Pancreas (tissue), 10 donors: Measurements from ENCODE around the gene CHST6. TPM values are rescaled to one million over a fixed set of nuclear protein-coding genes. Genes with fewer than 3 reads are reported as not detected.

Source experiments
- ATAC-seq, 4 donors: fragments of 200-7000 bp; cut with Tn5 transposase; one replicate each; pipeline versions ENCODE4 v1.8.0 to v1.9.1; 2020; ENCODE audit warnings: mild to moderate bottlenecking in 4 of 4, moderate library complexity in 4 of 4
- DNase-seq, 6 donors: peaks; one replicate each; pipeline ENCODE4 v3.0.0-alpha.2; 2020
- FAIRE-seq: peaks from 2 replicates; lab custom pipeline; 2012; peaks lifted over from hg19 to GRCh38; lab: Jason Lieb, UNC
- H3K27ac ChIP-seq, 4 donors: fragments of 200-600 bp; sonication (generic); 1 replicate in 3 of 4; 2 replicates in 1 of 4; pipeline versions ENCODE4 v1.5.0 to v1.8.0; 2020
- H3K27me3 ChIP-seq, 4 donors: fragments of 200-600 bp; one replicate each; pipeline ENCODE4 v1.8.0; 2021
- H3K36me3 ChIP-seq, 3 donors: fragments of 200-600 bp; sonication (generic) in 1 of 3; one replicate each; pipeline versions ENCODE4 v1.5.0 to v1.8.0; 2020 to 2021
- H3K4me1 ChIP-seq, 3 donors: fragments of 200-600 bp; one replicate each; pipeline ENCODE4 v1.8.0; 2021
- H3K4me3 ChIP-seq, 4 donors: fragments of 200-600 bp; sonication (generic) in 2 of 4; one replicate each; pipeline versions ENCODE4 v1.5.0 to v1.8.0; 2020 to 2021
- H3K9me3 ChIP-seq, 4 donors: fragments of 200-600 bp; one replicate each; pipeline ENCODE4 v1.8.0; 2021
- WGBS, 2 donors: extraction: QIAGEN DNeasy Blood & Tissue Kit; methylation state at CpG; one replicate each; pipeline ENCODE4 v1.1.7; 2013; 5-methylcytosine and 5-hydroxymethylcytosine counted together
- intact Hi-C, 3 donors: fragments of 100-400 bp; cut with DNase I; formaldehyde crosslinking; loops; one replicate each; pipeline versions ENCODE4 v1.11.1 to v1.14.2; 2022
- polyA plus RNA-seq, 2 donors: library from polyadenylated mRNA; stranded (reverse); fragments of 200-250 nt; gene quantifications; one replicate each; pipeline ENCODE4 v1.2.3, GENCODE V29; 2013
- total RNA-seq, 6 donors: library from RNA; stranded (reverse); fragmentation: NEBNext Ultra II Directional in 4 of 6; extraction: Animal tissue kit (Norgen Biotek cat#: 25700) in 4 of 6; gene quantifications; one replicate each; pipeline versions ENCODE4 v1.2.1 to v1.2.4, GENCODE V29; 2021 to 2023
- TF ChIP-seq, protein P1 (sequence below), 4 donors: fragments of 200-600 bp; sonication (generic) in 3 of 4; IDR thresholded peaks; one replicate each; pipeline versions ENCODE4 v1.5.0 to v1.8.0; 2021; ENCODE audit warnings: antibody characterized with exemption in 4 of 4
- donor health status: healthy with polysubstance abuse.
- donor health status: DM: no; HTN: no; CAD: no; lungs with moderate emphysema.
- donor health status: DM: no; HTN: no; CAD: no.
- donor health status: control.
- donor health status: control.
- donor health status: Bipolar disorder and iron deficiency.
- donor health status: DM: yes; HTN: yes; CAD: no.
- donor health status: DM: no; HTN: no; CAD: no.
- donor health status: DM: no; HTN: no; CAD: no.
- donor health status: DM: yes; HTN: yes; CAD: no.

Gene CHST6
- total and polyA plus RNA-seq, 8 donors: under 0.01 to 0.25 (median 0.11) TPM; not detected in 2

- peaks cover 14 to 15% (median 15%) of the 10 kb centered on the region in 3 donors for H3K4me1 ChIP-seq
- FAIRE-seq: no peak
- 84 to 87% methylated on average over 5 of the region's 5 CpGs for WGBS, 2 donors
- H3K36me3 ChIP-seq: no peaks in the 10 kb centered on the region
- no peak for DNase-seq
- no peak for ATAC-seq
- no peaks in the 10 kb centered on the region for H3K9me3 ChIP-seq
- H3K27me3 ChIP-seq: no peaks in the 10 kb centered on the region
- no peak overlapping the region for H3K27ac ChIP-seq
- intact Hi-C loops: no loop called here
- no peak overlapping the region for H3K4me3 ChIP-seq
- TF ChIP-seq, protein P1, sequence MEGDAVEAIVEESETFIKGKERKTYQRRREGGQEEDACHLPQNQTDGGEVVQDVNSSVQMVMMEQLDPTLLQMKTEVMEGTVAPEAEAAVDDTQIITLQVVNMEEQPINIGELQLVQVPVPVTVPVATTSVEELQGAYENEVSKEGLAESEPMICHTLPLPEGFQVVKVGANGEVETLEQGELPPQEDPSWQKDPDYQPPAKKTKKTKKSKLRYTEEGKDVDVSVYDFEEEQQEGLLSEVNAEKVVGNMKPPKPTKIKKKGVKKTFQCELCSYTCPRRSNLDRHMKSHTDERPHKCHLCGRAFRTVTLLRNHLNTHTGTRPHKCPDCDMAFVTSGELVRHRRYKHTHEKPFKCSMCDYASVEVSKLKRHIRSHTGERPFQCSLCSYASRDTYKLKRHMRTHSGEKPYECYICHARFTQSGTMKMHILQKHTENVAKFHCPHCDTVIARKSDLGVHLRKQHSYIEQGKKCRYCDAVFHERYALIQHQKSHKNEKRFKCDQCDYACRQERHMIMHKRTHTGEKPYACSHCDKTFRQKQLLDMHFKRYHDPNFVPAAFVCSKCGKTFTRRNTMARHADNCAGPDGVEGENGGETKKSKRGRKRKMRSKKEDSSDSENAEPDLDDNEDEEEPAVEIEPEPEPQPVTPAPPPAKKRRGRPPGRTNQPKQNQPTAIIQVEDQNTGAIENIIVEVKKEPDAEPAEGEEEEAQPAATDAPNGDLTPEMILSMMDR (IDR thresholded peaks at IDR 0.05): no peak
Measured at GRCh38 chr16:75455677-75456076, 39.6 kb downstream of the CHST6 start.

- Histone ChIP-seq H3K36me3 (no peaks in the 10 kb centered on the region), H3K9me3 (no peaks in the 10 kb centered on the region), H3K27ac (no peak overlapping the region), H3K4me1 (peaks cover 10 to 14% (median 14%) of the 10 kb centered on the region in 3 donors), H3K4me3 (no peak overlapping the region), H3K27me3 (no peaks in the 10 kb centered on the region)
- intact Hi-C loops: no loop called here
- TF ChIP-seq, protein P1 (IDR thresholded peaks at IDR 0.05): no peak
- 53 to 57% methylated on average over 12 of the region's 12 CpGs for WGBS, 2 donors
- peak; percentile 80 to 94 (median 84) for ATAC-seq
- DNase-seq: no peak
- FAIRE-seq: no peak
Measured at GRCh38 chr16:75452464-75453190, 42.6 kb downstream of the CHST6 start.

- H3K27me3 ChIP-seq: no peaks in the 10 kb centered on the region
- intact Hi-C loops: no loop called here
Measured at GRCh38 chr16:75446416-75446815, 48.8 kb downstream of the CHST6 start.

DNA sequence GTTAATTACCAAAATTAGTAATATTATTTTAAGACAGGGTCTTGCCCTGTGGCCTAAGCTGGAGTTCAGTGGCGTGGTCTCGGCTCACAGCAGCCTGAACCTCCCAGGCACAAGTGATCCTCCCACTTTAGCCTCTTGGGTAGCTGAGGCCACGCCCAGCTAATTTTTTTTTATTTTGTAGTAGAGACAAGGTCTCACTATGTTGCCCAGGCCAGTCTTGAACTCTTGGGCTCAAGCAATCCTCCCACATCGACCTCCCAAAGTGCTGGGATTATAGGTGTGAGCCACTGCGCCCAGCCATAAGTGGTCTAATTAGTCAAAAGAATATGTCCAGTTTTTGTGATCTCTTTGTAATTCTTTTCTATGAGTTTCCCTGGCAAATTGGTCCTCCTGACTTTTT lies 49.9 kb downstream of the CHST6 start:
- no peaks in the 10 kb centered on the region for H3K27me3 ChIP-seq
- ATAC-seq (no peak), FAIRE-seq (no peak), DNase-seq (no peak)
- H3K36me3 ChIP-seq: no peaks in the 10 kb centered on the region
- peaks cover 0 to 7% (median 0%) of the 10 kb centered on the region in 3 donors for H3K4me1 ChIP-seq
- intact Hi-C loops: no loop called here
- WGBS, 2 donors: 84 to 91% methylated on average over 5 of the region's 5 CpGs
- TF ChIP-seq, protein P1 (IDR thresholded peaks at IDR 0.05): no peak
- no peaks in the 10 kb centered on the region for H3K9me3 ChIP-seq
- H3K4me3 ChIP-seq: no peak overlapping the region
- no peak overlapping the region for H3K27ac ChIP-seq

More at GRCh38 chr16:75446416-75446815, 48.8 kb downstream of the CHST6 start:
- TF ChIP-seq, protein P1 (IDR thresholded peaks at IDR 0.05): no peak
- no peak for ATAC-seq
- Histone ChIP-seq H3K4me3 (no peak overlapping the region), H3K27ac (no peak overlapping the region), H3K4me1 (peaks cover 0 to 7% (median 0%) of the 10 kb centered on the region in 3 donors), H3K36me3 (no peaks in the 10 kb centered on the region), H3K9me3 (no peaks in the 10 kb centered on the region)
- no peak for DNase-seq
- FAIRE-seq: no peak

DNA sequence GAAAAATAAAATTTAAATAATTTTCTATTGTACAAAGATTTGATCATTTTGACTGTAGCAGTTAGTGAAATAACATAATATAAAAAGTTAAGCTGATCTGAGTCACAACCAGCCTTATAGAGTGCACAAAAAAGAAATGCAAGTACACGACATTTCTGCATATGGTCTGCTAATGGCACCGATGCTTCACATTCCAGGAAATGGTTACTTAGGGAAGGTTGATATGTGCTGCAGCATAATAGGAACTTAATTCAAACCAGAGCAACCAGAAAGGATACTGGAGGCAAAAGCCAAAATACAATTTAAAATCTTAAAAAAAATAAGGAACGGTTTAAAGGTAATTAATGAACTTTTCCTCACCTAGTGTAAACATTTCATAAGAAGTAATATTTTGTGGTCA lies 51.9 kb downstream of the CHST6 start:
- Histone ChIP-seq H3K27ac (no peak overlapping the region), H3K36me3 (no peaks in the 10 kb centered on the region), H3K4me3 (no peak overlapping the region), H3K4me1 (peaks cover 0 to 7% (median 0%) of the 10 kb centered on the region in 3 donors), H3K27me3 (no peaks in the 10 kb centered on the region), H3K9me3 (no peaks in the 10 kb centered on the region)
- ATAC-seq (no peak), DNase-seq (no peak), FAIRE-seq (no peak)
- TF ChIP-seq, protein P1 (IDR thresholded peaks at IDR 0.05): no peak
- 86 to 88% methylated on average over 3 of the region's 3 CpGs for WGBS, 2 donors
- intact Hi-C loops: no loop called here
